ENCODE results near the gene MPIG6B. TPM values are rescaled to one million over a fixed set of nuclear protein-coding genes. Genes with fewer than 3 reads are reported as not detected.

MPIG6B gene
- total RNA-seq, 1 donor from 2014 or later = not detected

- no peak overlapping the region for H3K4me3 Mint-ChIP-seq (ENCODE audit: unreplicated experiment)
- peaks cover 2% of the 10 kb centered on the region for H3K36me3 Mint-ChIP-seq (ENCODE audit: unreplicated experiment)
- H3K27ac Mint-ChIP-seq (ENCODE audit: unreplicated experiment) = no peak overlapping the region
- no peaks in the 10 kb centered on the region for H3K4me1 Mint-ChIP-seq (ENCODE audit: unreplicated experiment)
- H3K9me3 Mint-ChIP-seq (ENCODE audit: unreplicated experiment) = no peaks in the 10 kb centered on the region
- TF ChIP-seq, protein P1, sequence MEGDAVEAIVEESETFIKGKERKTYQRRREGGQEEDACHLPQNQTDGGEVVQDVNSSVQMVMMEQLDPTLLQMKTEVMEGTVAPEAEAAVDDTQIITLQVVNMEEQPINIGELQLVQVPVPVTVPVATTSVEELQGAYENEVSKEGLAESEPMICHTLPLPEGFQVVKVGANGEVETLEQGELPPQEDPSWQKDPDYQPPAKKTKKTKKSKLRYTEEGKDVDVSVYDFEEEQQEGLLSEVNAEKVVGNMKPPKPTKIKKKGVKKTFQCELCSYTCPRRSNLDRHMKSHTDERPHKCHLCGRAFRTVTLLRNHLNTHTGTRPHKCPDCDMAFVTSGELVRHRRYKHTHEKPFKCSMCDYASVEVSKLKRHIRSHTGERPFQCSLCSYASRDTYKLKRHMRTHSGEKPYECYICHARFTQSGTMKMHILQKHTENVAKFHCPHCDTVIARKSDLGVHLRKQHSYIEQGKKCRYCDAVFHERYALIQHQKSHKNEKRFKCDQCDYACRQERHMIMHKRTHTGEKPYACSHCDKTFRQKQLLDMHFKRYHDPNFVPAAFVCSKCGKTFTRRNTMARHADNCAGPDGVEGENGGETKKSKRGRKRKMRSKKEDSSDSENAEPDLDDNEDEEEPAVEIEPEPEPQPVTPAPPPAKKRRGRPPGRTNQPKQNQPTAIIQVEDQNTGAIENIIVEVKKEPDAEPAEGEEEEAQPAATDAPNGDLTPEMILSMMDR (IDR thresholded peaks at IDR 0.05) = no peak
- no peak for DNase-seq (ENCODE audit: extremely low spot score, unreplicated experiment)
- no peaks in the 10 kb centered on the region for H3K27me3 Mint-ChIP-seq (ENCODE audit: unreplicated experiment)
These were observed 2.9 kb upstream of the MPIG6B start for GRCh38 chr6:31720196-31720770.

DNA sequence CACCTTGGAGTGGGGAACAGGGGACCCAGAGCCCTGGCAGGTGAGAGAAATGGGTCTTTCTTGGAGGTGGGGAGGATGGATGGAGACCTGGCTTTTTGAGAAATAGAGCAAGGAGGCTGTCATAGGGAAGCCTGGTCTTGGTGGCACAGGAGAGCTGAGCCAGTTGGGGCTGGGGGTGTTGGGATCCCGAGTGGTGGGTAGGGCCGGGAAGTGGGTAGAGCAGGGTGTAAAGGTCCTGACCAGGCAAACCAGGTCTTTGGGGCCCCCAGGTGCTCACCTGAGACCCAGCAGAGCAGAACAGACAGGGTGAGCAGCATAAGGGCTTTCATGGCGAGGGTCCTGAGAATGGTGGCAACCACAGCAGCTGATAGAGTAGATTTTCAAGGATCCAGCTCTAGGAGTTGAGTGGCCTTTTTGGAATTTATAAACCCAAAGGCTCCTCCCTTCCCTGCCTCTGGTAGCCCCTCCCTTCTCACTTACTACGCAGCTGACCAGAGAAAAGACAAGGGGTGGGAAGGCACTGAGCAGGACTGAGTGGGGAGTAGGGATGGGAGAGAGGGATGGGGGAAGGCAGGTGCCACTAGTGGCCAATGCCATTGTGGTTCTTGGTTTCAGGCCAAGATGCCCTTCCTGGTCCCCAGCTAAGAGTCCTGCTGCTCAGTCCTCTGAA lies 1.7 kb upstream of the MPIG6B start, which contains the start of gene LY6G6C:
Gene LY6G6C (minus strand): TSS at position 396 of the 670 bp plus-strand sequence. CDS start 67 bp downstream, at position 329.
- H3K4me1 Mint-ChIP-seq (ENCODE audit: unreplicated experiment) = no peaks in the 10 kb centered on the region
- no peak for DNase-seq (ENCODE audit: extremely low spot score, unreplicated experiment)
- H3K9me3 Mint-ChIP-seq (ENCODE audit: unreplicated experiment) = no peaks in the 10 kb centered on the region
- H3K4me3 Mint-ChIP-seq (ENCODE audit: unreplicated experiment) = no peak within 1 kb of the TSS
- H3K27ac Mint-ChIP-seq (ENCODE audit: unreplicated experiment) = no peak within 1 kb of the TSS
- no peaks in the 10 kb centered on the region for H3K27me3 Mint-ChIP-seq (ENCODE audit: unreplicated experiment)
- peaks cover 10% of the 10 kb centered on the region for H3K36me3 Mint-ChIP-seq (ENCODE audit: unreplicated experiment)
- TF ChIP-seq, protein P1 (IDR thresholded peaks at IDR 0.05) = no peak

DNA sequence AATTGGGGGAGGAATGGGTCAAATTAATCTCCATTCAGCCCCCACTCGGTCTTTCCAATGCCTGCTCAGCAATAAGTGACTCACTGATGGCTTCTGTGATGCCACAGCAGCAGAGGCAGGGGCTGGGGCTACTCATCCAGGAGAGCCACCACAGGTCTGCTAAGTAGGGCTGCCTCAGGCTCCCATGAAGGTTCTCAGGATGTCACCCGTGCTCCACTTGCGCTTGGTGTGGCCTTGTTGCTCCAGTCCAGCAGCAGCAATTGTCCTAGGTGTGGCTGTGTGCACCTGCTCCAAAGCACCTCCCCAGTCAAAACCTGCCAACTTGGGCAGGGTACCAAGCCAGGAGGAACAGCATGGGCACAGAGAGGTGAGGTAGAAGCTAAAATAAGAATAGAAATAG lies 1.0 kb upstream of the MPIG6B start:
- Mint-ChIP-seq H3K9me3 (ENCODE audit: unreplicated experiment) (no peaks in the 10 kb centered on the region), H3K4me1 (ENCODE audit: unreplicated experiment) (no peaks in the 10 kb centered on the region), H3K36me3 (ENCODE audit: unreplicated experiment) (peaks cover 17% of the 10 kb centered on the region), H3K27ac (ENCODE audit: unreplicated experiment) (no peak overlapping the region), H3K4me3 (ENCODE audit: unreplicated experiment) (no peak overlapping the region), H3K27me3 (ENCODE audit: unreplicated experiment) (no peaks in the 10 kb centered on the region)
- DNase-seq (ENCODE audit: extremely low spot score, unreplicated experiment) = no peak
- TF ChIP-seq, protein P1 (IDR thresholded peaks at IDR 0.05) = no peak

DNA sequence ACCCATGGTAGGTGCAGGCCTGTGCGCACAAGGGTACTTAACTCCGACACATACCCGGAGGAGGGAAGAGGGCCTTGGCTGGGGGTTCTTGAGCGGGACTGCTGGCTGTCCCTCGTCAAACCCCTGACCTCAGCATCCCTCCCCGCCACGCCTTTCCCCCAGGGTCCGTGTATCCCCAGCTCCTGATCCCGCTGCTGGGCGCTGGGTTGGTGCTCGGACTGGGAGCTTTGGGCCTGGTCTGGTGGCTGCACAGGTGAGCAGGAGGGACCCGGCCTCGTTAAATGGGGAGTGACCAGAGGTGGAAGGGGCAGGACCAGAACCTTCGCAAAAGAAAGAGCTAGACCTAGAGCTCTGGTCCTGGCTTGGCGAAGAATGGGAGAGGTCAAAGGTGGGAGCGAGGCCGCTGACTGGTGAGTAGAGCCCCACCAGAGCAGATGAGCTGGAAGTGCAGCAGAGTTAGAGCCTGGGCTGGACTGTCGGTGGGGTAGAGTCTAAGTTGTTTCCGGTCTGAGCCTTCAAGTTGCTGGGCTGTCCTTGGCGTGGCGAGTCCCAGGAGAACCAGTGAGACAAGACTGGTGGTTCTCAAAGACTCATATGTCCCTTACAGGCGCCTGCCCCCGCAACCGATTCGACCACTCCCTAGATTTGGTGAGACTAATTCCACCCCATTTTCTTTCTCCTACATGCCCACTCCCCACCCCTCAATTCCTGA lies 963 bp downstream of the MPIG6B start:
- TF ChIP-seq, protein P1 (IDR thresholded peaks at IDR 0.05) = no peak
- Mint-ChIP-seq H3K9me3 (ENCODE audit: unreplicated experiment) (no peaks in the 10 kb centered on the region), H3K4me3 (ENCODE audit: unreplicated experiment) (no peak overlapping the region), H3K36me3 (ENCODE audit: unreplicated experiment) (peaks cover 22% of the 10 kb centered on the region), H3K4me1 (ENCODE audit: unreplicated experiment) (peaks cover 10% of the 10 kb centered on the region), H3K27ac (ENCODE audit: unreplicated experiment) (no peak overlapping the region), H3K27me3 (ENCODE audit: unreplicated experiment) (no peaks in the 10 kb centered on the region)
- no peak for DNase-seq (ENCODE audit: extremely low spot score, unreplicated experiment)

Data from osteocyte (in vitro differentiated cells).